Subcutaneous abdominal adipose tissue (tissue), 5 donors: ENCODE data around the gene NSG2.

Experiments
- H3K27ac ChIP-seq: one replicate; pipeline ENCODE4 v1.7.0; 2013; ENCODE audit warnings: low read depth, mild to moderate bottlenecking, inconsistent platforms, low read length, moderate library complexity
- H3K27me3 ChIP-seq, 5 donors: one replicate each; pipeline ENCODE4 v1.7.0; 2013; ENCODE audit warnings: low read length in 5 of 5, inconsistent platforms in 1 of 5; ENCODE audit not compliant: control insufficient read depth in 5 of 5, insufficient read depth in 4 of 5
- H3K36me3 ChIP-seq, 5 donors: one replicate each; pipeline ENCODE4 v1.7.0; 2013; ENCODE audit warnings: low read length in 5 of 5; ENCODE audit not compliant: control insufficient read depth in 5 of 5, insufficient read depth in 5 of 5
- H3K4me1 ChIP-seq, 5 donors: one replicate each; pipeline ENCODE4 v1.7.0; 2013; ENCODE audit warnings: low read length in 5 of 5, mild to moderate bottlenecking in 3 of 5, moderate library complexity in 1 of 5; ENCODE audit not compliant: control insufficient read depth in 5 of 5, insufficient read depth in 5 of 5
- H3K4me3 ChIP-seq, 5 donors: one replicate each; pipeline ENCODE4 v1.7.0; 2013; ENCODE audit warnings: low read length in 5 of 5, low read depth in 1 of 5
- H3K9ac ChIP-seq, 5 donors: one replicate each; pipeline ENCODE4 v1.7.0; 2013; ENCODE audit warnings: low read length in 5 of 5, mild to moderate bottlenecking in 4 of 5, moderate library complexity in 3 of 5
- H3K9me3 ChIP-seq, 5 donors: one replicate each; pipeline ENCODE4 v1.7.0; 2013; ENCODE audit warnings: low read length in 5 of 5; ENCODE audit not compliant: control insufficient read depth in 5 of 5
- donor health status: healthy.
- donor health status: healthy.
- donor health status: healthy.
- donor health status: healthy.
- donor health status: healthy.

Gene NSG2

GRCh38 chr5:174058433-174059122, 13.1 kb downstream of the NSG2 start:
- no peak overlapping the region for H3K9ac ChIP-seq
- no peaks in the 10 kb centered on the region for H3K36me3 ChIP-seq
- no peak overlapping the region for H3K27ac ChIP-seq
- no peaks in the 10 kb centered on the region for H3K4me1 ChIP-seq
- H3K9me3 ChIP-seq = peaks cover 4 to 6% (median 6%) of the 10 kb centered on the region in 5 donors
- peaks cover 0 to 6% (median 0%) of the 10 kb centered on the region in 5 donors for H3K27me3 ChIP-seq
- no peak overlapping the region for H3K4me3 ChIP-seq

- Histone ChIP-seq H3K4me1 (no peaks in the 10 kb centered on the region), H3K36me3 (no peaks in the 10 kb centered on the region), H3K9me3 (peaks cover 4 to 6% (median 6%) of the 10 kb centered on the region in 5 donors), H3K27ac (no peak overlapping the region), H3K27me3 (peaks cover 0 to 7% (median 0%) of the 10 kb centered on the region in 5 donors), H3K4me3 (no peak overlapping the region), H3K9ac (no peak overlapping the region)
These were observed 13.7 kb downstream of the NSG2 start for GRCh38 chr5:174059247-174059646.

- peaks cover 4 to 6% (median 6%) of the 10 kb centered on the region in 5 donors for H3K9me3 ChIP-seq
- peaks cover 0 to 11% (median 4%) of the 10 kb centered on the region in 5 donors for H3K27me3 ChIP-seq
- no peak overlapping the region for H3K4me3 ChIP-seq
- no peaks in the 10 kb centered on the region for H3K4me1 ChIP-seq
- H3K27ac ChIP-seq = no peak overlapping the region
- no peak overlapping the region for H3K9ac ChIP-seq
- H3K36me3 ChIP-seq = no peaks in the 10 kb centered on the region
These were observed 17.7 kb downstream of the NSG2 start for GRCh38 chr5:174063082-174063756.

GRCh38 chr5:174064171-174064570, 18.7 kb downstream of the NSG2 start:
- H3K27ac ChIP-seq = no peak overlapping the region
- H3K36me3 ChIP-seq = no peaks in the 10 kb centered on the region

GRCh38 chr5:174065528-174066197, 20.2 kb downstream of the NSG2 start:
- Histone ChIP-seq H3K36me3 (no peaks in the 10 kb centered on the region), H3K27me3 (peaks cover 0 to 11% (median 7%) of the 10 kb centered on the region in 5 donors), H3K9ac (no peak overlapping the region), H3K27ac (no peak overlapping the region), H3K4me3 (no peak overlapping the region), H3K9me3 (peaks cover 0 to 2% (median 1%) of the 10 kb centered on the region in 5 donors), H3K4me1 (no peaks in the 10 kb centered on the region)

More at GRCh38 chr5:174064171-174064570, 18.7 kb downstream of the NSG2 start:
- peaks cover 0 to 11% (median 7%) of the 10 kb centered on the region in 5 donors for H3K27me3 ChIP-seq
- no peaks in the 10 kb centered on the region for H3K4me1 ChIP-seq
- H3K9me3 ChIP-seq = peaks cover 4 to 6% (median 6%) of the 10 kb centered on the region in 5 donors
- no peak overlapping the region for H3K9ac ChIP-seq
- H3K4me3 ChIP-seq = no peak overlapping the region

GRCh38 chr5:174067499-174067898, 22.0 kb downstream of the NSG2 start:
- Histone ChIP-seq H3K36me3 (no peaks in the 10 kb centered on the region), H3K4me3 (no peak overlapping the region), H3K27ac (no peak overlapping the region)

GRCh38 chr5:174071484-174071883, 26.0 kb downstream of the NSG2 start:
- H3K4me3 ChIP-seq = no peak overlapping the region
- no peaks in the 10 kb centered on the region for H3K36me3 ChIP-seq
- no peak overlapping the region for H3K9ac ChIP-seq
- no peaks in the 10 kb centered on the region for H3K9me3 ChIP-seq
- H3K27ac ChIP-seq = no peak overlapping the region
- peaks cover 0 to 14% (median 0%) of the 10 kb centered on the region in 5 donors for H3K27me3 ChIP-seq
- no peaks in the 10 kb centered on the region for H3K4me1 ChIP-seq

More at GRCh38 chr5:174067499-174067898, 22.0 kb downstream of the NSG2 start:
- Histone ChIP-seq H3K9me3 (no peaks in the 10 kb centered on the region), H3K27me3 (peaks cover 0 to 13% (median 9%) of the 10 kb centered on the region in 5 donors), H3K4me1 (no peaks in the 10 kb centered on the region), H3K9ac (no peak overlapping the region)

GRCh38 chr5:174073122-174073660, 27.7 kb downstream of the NSG2 start:
- Histone ChIP-seq H3K9ac (no peak overlapping the region), H3K36me3 (no peaks in the 10 kb centered on the region), H3K27ac (no peak overlapping the region), H3K9me3 (no peaks in the 10 kb centered on the region), H3K4me1 (no peaks in the 10 kb centered on the region), H3K4me3 (no peak overlapping the region), H3K27me3 (peaks cover 0 to 14% (median 0%) of the 10 kb centered on the region in 5 donors)

GRCh38 chr5:174074369-174074768, 28.9 kb downstream of the NSG2 start:
- Histone ChIP-seq H3K4me1 (no peaks in the 10 kb centered on the region), H3K9ac (no peak overlapping the region), H3K4me3 (no peak overlapping the region), H3K27ac (no peak overlapping the region), H3K9me3 (no peaks in the 10 kb centered on the region), H3K27me3 (peaks cover 0 to 11% (median 0%) of the 10 kb centered on the region in 5 donors), H3K36me3 (no peaks in the 10 kb centered on the region)
